Keratinocyte (primary cell): ENCODE data around the gene RAPGEF4.

Experiments used
- EZH2 ChIP-seq: IDR thresholded peaks from one replicate; pipeline ENCODE4 v1.6.1; 2012; ENCODE audit warnings: inconsistent platforms, mild to moderate bottlenecking, low read length, moderate library complexity
- TF ChIP-seq, protein P1 (sequence below), 3 experiments: IDR thresholded peaks in 1 of 3; conservative IDR thresholded peaks in 1 of 3; optimal IDR thresholded peaks in 1 of 3; 2 replicates in 2 of 3; 3 replicates in 1 of 3; pipeline versions ENCODE3 to v1.5.1; 2011; ENCODE audit warnings: low read length in 3 of 3, mild to moderate bottlenecking in 3 of 3, moderate library complexity in 2 of 3, control low read depth in 1 of 3, inconsistent platforms in 1 of 3; ENCODE audit not compliant: insufficient read depth in 2 of 3; ENCODE audit errors: extremely low read depth in 1 of 3

DNA sequence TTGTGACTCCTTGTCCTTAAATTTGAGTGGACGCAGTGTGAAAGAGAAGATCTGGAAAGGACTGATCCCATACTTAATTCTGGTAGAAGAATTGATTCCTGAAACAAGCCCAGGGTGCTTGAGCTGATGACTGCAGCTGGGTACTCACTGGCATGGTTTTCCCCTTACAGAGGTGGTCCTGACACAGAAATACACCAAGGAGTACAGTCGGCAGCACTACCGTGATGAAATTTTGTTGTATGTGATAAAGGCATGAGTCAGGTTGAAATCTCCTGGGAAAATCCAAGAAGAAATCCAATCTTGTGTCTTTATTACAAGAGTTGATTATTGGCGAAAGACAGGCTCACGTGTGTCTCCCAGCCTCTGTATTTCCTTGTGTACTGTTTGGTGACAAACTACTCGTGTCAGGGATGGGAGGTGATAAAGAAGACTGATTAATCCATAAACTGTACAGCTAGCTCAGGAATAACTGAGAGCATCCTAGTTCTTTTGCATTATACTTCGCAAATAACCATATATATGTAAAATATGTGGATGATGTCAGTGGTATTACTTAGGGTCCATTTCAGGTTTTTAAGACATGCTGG lies 76.6 kb downstream of the RAPGEF4 start:
- TF ChIP-seq, protein P1, sequence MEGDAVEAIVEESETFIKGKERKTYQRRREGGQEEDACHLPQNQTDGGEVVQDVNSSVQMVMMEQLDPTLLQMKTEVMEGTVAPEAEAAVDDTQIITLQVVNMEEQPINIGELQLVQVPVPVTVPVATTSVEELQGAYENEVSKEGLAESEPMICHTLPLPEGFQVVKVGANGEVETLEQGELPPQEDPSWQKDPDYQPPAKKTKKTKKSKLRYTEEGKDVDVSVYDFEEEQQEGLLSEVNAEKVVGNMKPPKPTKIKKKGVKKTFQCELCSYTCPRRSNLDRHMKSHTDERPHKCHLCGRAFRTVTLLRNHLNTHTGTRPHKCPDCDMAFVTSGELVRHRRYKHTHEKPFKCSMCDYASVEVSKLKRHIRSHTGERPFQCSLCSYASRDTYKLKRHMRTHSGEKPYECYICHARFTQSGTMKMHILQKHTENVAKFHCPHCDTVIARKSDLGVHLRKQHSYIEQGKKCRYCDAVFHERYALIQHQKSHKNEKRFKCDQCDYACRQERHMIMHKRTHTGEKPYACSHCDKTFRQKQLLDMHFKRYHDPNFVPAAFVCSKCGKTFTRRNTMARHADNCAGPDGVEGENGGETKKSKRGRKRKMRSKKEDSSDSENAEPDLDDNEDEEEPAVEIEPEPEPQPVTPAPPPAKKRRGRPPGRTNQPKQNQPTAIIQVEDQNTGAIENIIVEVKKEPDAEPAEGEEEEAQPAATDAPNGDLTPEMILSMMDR (optimal IDR thresholded peaks at IDR 0.05 in 1 of 3, IDR thresholded peaks at IDR 0.05 in 1 of 3, conservative IDR thresholded peaks at IDR 0.05 in 1 of 3; ENCODE audit: extremely low read depth in 1 of 3, insufficient read depth in 2 of 3, low read length in 3 of 3), result no peak
- TF ChIP-seq EZH2, result no peak
